Fibroblast of lung (primary cell): ENCODE results near the gene JAZF1.

Source experiments
- EZH2 ChIP-seq: IDR thresholded peaks from 2 replicates; pipeline ENCODE4 v1.5.1; 2012; ENCODE audit warnings: low read length, control low read depth, mild to moderate bottlenecking; ENCODE audit errors: missing control alignments
- TF ChIP-seq, protein P1 (sequence below), 2 donors: IDR thresholded peaks in 1 of 2; conservative IDR thresholded peaks in 1 of 2; 1 replicate in 1 of 2; 2 replicates in 1 of 2; pipeline ENCODE4 v1.5.1; 2011 to 2012; ENCODE audit warnings: low read length in 2 of 2, control low read depth in 1 of 2, inconsistent platforms in 1 of 2, low read depth in 1 of 2, mild to moderate bottlenecking in 1 of 2

DNA sequence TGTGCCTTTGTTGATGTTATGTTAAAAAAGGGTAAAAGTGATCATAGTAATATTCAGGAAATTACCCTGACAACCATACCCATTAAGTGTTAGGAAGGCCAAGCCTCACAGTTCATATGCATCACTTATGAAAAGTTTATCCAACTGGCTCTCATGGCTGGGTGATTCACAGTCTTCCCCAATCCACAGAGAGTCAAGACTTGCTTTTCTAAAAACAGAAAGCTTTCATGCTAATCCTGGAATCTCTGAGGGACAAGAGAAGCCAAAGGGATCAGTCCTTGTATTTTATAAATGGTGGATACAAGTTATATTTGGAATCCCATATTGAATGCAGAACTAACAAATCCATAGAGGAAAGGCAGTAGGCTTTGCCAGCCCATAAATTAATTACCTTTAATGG is 218.3 kb downstream of the JAZF1 start:
- TF ChIP-seq, protein P1, sequence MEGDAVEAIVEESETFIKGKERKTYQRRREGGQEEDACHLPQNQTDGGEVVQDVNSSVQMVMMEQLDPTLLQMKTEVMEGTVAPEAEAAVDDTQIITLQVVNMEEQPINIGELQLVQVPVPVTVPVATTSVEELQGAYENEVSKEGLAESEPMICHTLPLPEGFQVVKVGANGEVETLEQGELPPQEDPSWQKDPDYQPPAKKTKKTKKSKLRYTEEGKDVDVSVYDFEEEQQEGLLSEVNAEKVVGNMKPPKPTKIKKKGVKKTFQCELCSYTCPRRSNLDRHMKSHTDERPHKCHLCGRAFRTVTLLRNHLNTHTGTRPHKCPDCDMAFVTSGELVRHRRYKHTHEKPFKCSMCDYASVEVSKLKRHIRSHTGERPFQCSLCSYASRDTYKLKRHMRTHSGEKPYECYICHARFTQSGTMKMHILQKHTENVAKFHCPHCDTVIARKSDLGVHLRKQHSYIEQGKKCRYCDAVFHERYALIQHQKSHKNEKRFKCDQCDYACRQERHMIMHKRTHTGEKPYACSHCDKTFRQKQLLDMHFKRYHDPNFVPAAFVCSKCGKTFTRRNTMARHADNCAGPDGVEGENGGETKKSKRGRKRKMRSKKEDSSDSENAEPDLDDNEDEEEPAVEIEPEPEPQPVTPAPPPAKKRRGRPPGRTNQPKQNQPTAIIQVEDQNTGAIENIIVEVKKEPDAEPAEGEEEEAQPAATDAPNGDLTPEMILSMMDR (conservative IDR thresholded peaks at IDR 0.05 in 1 of 2, IDR thresholded peaks at IDR 0.05 in 1 of 2; ENCODE audit: low read depth in 1 of 2, low read length in 2 of 2): no peak
- TF ChIP-seq EZH2: no peak
